Amniotic stem cell (primary cell): ENCODE results near the gene KATNIP.
"Not testable (repeated sequence)": the region's sequence is repeated elsewhere in the genome, so short reads cannot be mapped to it uniquely, and the experiment has no call there.

Experiments used
- DNase-seq: peaks from one replicate; lab custom pipeline; 2025; lab: John Stamatoyannopoulos, UW

Gene KATNIP

DNA sequence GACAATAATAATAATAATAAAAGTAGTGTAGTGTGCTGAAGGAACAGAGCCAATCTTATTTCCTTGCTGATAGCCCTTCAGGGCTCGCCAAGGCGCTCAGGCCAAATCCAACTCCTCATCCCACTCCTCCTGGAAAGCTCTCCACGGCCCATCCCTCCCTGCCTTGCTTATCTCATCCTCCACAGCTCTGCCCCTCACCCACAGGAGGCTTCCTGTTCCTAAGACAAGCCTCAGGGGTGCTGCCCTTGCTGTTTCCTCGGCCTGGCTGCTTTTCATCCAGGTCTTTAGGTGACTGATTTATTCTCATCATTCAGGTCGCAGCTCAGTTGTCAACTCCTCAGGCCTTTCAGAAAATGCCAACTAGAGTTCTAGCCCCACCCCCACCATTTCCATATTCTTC, 11.4 kb upstream of the KATNIP start:
- no peak for DNase-seq

- no peak for DNase-seq
Observed at GRCh38 chr16:27539120-27539519, 10.8 kb upstream of the KATNIP start.

DNA sequence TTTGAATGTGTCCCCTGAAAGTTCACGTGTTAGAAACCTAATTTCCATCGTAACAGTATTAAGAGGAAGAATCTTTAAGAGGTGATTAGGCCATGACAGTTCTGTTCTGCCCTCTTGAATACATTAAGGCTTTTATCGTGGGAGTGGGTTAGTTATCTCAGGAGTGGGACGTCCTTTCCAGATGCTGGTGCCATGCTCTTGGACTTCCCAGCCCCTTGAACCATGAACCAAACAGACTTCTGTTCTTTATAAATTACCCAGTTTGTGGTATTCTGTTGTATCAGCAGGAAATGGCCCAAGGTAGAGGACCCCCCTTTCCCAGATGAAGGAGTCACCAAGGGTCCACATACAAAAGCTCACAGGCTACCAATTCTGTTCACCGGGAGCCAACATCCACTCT, 10.3 kb upstream of the KATNIP start:
- no peak for DNase-seq

DNA sequence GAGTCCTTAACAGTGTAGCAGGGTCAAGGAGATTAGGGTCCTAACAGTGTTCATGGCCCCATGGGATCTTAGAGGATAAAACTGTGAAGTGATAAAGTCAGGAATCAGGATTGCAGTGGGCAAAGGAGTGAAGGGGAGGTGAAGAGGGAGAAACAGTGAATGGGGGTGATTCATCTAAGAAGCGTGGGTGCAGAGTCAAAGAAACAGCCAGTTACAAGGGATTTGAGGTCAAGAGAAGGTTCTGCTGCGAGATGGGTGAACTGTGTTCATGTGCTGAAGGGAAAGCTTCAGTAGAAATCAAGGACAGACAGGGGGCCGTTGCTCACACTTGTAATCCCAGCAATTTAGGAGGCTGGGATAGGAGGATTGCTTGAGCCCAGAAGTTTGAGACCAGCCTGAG, 6.1 kb upstream of the KATNIP start:
- no peak for DNase-seq

- DNase-seq: no peak
Observed at GRCh38 chr16:27544671-27545070, 5.3 kb upstream of the KATNIP start.

DNA sequence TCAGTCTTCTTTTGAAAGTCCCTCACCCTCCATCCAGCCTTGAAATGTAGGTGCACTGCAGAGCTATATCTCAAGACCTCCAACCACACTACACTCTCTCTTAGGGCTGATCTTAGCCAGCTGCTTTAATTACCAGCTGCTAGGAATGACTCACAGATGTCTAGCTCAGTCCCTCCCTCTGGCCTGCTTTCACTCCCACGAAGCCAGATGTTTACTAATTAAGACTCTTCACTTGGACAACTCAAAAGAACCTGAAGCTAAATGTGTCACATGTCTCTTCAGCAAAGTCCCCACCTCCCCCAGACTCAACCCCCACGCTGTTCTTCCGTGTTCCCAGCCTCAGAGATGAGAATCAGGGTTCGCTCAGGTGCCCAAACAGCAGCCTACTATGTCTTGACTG, 2.8 kb upstream of the KATNIP start:
- no peak for DNase-seq

DNA sequence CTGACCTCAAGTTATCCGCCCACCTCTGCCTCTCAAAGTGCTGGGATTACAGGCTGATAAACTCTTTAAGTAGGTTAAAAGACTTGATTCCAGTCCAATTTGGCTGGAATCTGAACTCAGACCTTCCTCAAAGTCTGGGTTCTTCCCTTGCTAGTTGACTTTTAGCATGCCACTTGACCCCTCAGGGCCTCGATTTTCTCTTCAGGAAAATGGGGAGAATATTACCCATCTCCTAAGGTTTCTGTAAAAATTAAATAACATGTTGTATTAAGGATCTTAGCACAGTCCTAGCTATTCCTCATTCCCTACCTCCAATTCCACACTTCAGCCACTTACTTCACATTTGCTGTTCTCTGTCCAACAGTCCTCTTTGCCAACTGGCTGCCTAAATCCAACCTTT, 2.1 kb upstream of the KATNIP start:
- no peak for DNase-seq

- DNase-seq: no peak
Observed at GRCh38 chr16:27549464-27549745, 539 bp upstream of the KATNIP start.

GRCh38 chr16:27550582-27550920, 607 bp downstream of the KATNIP start:
- DNase-seq: no peak

- no peak for DNase-seq
Observed at GRCh38 chr16:27551036-27551435, 1.1 kb downstream of the KATNIP start.

- DNase-seq: no peak
Observed at GRCh38 chr16:27556471-27556870, 6.5 kb downstream of the KATNIP start.

DNA sequence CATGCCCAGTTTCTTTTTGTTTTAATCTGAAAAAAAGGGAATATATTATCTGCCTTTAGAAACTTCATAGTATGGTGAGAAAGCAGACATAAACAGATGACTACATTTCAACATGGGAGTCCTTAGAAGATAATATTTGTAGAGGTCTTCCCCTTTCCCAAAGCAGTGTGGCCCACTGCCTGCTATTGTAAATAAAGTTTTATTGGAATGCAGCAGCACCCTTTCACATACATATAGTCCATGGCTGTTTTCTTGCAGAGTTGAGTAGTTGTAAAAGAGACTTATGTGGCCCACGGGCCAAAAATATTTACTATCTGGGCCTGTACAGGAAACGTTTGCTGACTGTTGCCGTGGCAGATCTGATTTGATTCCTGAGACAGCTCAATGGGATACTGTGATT, 8.5 kb downstream of the KATNIP start:
- no peak for DNase-seq

- DNase-seq: no peak
Observed at GRCh38 chr16:27558932-27559331, 9.0 kb downstream of the KATNIP start.

DNA sequence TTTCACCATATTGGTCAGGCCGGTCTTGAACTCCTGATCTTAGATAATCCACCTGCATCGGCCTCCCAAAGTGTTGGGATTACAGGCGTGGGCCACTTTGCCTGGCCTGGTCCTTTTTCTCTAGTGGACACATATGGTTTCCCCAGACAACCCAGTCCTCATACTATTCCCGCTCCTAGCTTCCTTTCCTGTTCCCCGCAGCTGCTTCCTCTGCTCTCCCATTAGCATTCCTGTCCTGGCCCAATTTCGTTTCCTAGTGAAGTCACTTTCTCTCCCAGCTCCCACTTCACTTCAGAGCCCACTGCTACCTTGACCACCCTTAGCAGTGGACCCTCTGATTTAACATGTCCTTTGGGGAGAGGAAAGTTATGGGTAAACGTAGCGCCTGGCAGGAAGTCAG, 11.3 kb downstream of the KATNIP start:
- DNase-seq: no peak

- DNase-seq: no peak
Observed at GRCh38 chr16:27564224-27564623, 14.3 kb downstream of the KATNIP start.

DNA sequence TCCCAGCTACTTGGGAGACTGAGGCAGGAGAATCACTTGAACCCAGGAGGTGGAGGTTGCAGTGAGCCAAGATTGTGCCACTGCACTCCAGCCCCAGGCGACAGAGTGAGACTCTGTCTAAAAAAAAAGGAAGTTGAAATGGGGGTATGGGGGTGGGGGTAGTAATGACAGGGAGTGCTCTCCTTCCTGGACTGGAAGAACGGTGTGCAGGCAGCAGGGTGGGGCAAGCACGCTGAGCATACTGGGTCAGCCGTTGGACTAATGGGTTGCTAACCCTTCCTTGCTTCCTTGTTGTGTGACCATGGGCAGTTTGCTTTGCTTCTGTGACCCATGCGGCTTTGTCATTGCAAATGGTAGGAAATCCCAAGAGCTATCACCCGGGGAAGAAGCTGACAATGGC, 16.5 kb downstream of the KATNIP start:
- no peak for DNase-seq

GRCh38 chr16:27568077-27568476, 18.1 kb downstream of the KATNIP start:
- no peak for DNase-seq

DNA sequence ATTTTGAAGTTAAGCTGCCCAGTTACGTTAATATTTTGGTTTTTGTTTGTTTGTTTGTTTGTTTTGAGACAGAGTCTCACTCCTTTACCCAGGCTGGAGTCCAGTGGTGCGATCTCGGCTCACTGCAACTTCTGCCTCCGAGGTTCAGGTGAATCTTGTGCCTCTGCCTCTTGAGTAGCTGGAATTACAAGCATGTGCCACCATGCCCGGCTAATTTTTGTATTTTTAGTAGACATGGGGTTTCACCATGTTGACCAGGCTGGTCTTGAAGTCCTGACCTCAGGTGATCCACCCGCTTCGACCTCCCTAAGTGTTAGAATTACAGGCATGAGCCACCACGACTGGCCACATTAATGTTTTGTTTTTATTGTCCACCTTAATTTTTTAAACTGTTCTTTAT, 21.0 kb downstream of the KATNIP start:
- DNase-seq: not testable (repeated sequence)

DNA sequence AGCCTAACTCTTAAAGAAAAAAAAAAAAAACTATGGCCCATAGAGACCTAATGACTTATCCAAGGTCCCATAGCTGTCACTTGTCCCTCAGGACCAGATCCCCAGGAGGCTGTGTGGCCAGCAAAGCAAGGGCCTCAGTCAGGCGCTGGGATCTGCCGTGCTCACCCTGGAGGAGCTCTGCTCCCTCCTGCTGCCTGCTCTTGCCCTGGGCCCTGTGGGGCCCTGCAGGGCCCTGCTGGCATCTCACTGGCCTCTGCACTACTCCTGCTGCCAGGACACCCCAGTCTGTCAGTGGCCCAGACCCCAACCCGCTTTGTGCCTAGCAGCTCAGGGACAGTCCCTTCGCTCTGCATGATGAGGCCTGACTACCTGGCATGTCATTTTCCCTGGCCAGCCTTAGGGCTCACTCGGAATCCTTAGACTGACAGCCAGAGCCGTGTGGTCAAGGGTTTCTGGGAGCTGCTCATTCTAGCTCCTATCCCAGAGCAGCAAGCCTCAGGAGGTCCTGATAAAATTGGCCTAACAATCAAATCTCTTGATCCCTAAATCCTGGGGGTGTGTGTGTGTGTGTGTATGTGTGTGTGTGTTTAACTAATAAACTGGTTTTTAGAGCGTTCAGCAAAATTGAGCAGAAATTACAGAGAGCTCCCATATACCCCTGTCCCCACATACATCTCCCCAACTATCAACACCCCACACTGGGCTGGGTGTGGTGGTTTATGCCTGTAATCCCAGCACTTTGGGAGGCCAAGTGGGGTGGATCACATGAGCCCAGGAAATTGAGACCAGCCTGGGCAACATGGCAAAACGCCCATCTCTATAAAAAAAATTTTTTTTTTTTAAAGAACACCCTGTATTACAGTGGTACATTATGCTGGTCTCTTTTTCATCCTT, 21.7 kb downstream of the KATNIP start:
- DNase-seq: no peak

GRCh38 chr16:27572711-27573110, 22.8 kb downstream of the KATNIP start:
- DNase-seq: no peak

DNA sequence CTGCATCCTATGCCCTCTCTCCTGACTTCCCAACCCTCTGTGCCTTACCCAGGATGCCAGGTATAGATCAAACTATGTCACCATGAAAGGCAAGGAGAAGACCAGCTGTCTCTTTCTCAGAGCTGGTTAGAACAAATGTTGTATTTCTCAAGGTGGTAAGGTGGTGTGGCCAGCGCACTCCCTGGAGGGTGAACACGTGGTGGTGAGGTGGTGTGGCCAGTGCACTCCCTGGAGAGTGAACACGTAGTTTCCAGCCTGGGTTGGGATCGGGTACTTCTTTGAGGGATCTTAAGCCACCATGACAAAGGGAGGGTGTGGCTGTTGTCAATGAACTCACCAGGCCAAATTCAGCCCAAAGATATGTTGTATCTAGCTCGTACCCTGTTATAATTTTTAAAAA, 26.8 kb downstream of the KATNIP start:
- no peak for DNase-seq

DNA sequence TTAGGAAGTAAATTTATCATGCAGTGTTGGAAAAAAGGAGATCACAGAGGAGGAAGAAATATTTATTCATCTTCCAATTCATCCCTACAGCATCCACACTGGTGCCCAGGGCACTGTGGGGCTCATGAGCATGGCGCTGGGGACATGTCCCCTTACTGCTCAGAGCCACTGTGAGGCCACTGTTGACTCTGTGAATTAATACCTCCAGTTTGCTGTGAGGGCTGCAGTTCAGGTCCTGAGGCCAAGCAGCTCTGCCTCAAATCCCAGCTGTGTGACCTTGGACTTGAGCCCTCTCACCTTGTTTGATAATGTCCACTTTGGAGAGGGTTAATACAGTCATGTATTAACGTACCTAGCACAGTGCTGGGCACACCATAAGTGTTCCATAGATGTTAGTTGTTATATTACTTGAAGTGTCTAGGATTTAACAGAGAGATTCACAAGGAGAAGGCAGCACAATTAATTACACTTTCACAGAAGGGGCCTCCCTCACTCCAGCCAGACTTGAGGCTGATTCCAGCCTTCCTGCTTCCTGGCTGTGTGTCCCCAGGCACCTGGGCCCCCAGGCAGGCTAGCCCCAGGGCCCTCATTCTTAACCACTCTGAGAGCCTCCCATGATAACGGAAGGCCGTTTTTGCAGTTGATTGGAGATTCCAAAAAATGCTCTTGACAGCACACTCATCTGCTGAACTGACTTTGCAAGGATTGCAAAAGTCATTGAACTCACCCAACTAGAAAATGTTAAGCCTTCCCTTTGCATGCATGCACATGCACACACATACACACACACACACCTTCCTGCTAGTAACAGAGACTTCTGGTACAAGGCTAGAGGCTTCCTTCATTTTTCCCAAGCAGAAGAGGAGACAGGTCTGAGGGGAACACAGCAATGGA, 29.4 kb downstream of the KATNIP start:
- DNase-seq: no peak

- DNase-seq: no peak
Observed at GRCh38 chr16:27582883-27583282, 32.9 kb downstream of the KATNIP start.

- no peak for DNase-seq
Observed at GRCh38 chr16:27583634-27584033, 33.7 kb downstream of the KATNIP start.
